BE2C (cell line): ENCODE measurements around the gene TOMM40.
"Not testable (repeated sequence)": the region's sequence is repeated elsewhere in the genome, so short reads cannot be mapped to it uniquely, and the experiment has no call there.

Source experiments
- DNase-seq: peaks from one replicate; pipeline ENCODE4 v3.0.0-alpha.2; 2020
- H3K27me3 ChIP-seq: fragments of 250-450 bp; sonication (Bioruptor Pico); 2 replicates; pipeline ENCODE4 v1.5.1; 2020; ENCODE audit warnings: mild to moderate bottlenecking
- H3K36me3 ChIP-seq: fragments of 250-450 bp; sonication (Bioruptor Pico); 2 replicates; pipeline ENCODE4 v1.5.1; 2020; ENCODE audit warnings: mild to moderate bottlenecking
- H3K4me1 ChIP-seq: fragments of 250-450 bp; sonication (Bioruptor Pico); 2 replicates; pipeline ENCODE4 v1.5.1; 2020
- H3K4me3 ChIP-seq: 2 replicates; pipeline ENCODE4 v1.5.1; 2011; ENCODE audit warnings: low read depth, low read length
- H3K9me3 ChIP-seq: fragments of 250-450 bp; sonication (Bioruptor Pico); 2 replicates; pipeline ENCODE4 v1.5.1; 2020
- CTCF ChIP-seq: IDR thresholded peaks from 2 replicates; pipeline ENCODE4 v1.5.1; 2012; ENCODE audit warnings: mild to moderate bottlenecking, low read depth, low read length

TOMM40 gene

GRCh38 chr19:44925114-44925891 is 34.2 kb downstream of the TOMM40 start:
- H3K36me3 ChIP-seq, result no peaks in the 10 kb centered on the region
- no peaks in the 10 kb centered on the region for H3K27me3 ChIP-seq
- no peaks in the 10 kb centered on the region for H3K9me3 ChIP-seq
- no peak for TF ChIP-seq CTCF
- DNase-seq, result no peak
- no peaks in the 10 kb centered on the region for H3K4me1 ChIP-seq
- no peak overlapping the region for H3K4me3 ChIP-seq

GRCh38 chr19:44926245-44927077 is 35.4 kb downstream of the TOMM40 start:
- H3K27me3 ChIP-seq, H3K4me1 ChIP-seq: not testable (repeated sequence)

GRCh38 chr19:44927746-44928145 is 36.7 kb downstream of the TOMM40 start:
- Histone ChIP-seq H3K4me3 (no peak overlapping the region), H3K9me3 (no peaks in the 10 kb centered on the region), H3K4me1 (no peaks in the 10 kb centered on the region), H3K27me3 (no peaks in the 10 kb centered on the region), H3K36me3 (no peaks in the 10 kb centered on the region)
- no peak for TF ChIP-seq CTCF
- DNase-seq, result no peak

More at GRCh38 chr19:44926245-44927077, 35.4 kb downstream of the TOMM40 start:
- not testable (repeated sequence) for H3K9me3 ChIP-seq, DNase-seq, H3K36me3 ChIP-seq
- peak overlapping the region; percentile 52 for H3K4me3 ChIP-seq

GRCh38 chr19:44930088-44930487 is 39.0 kb downstream of the TOMM40 start:
- Histone ChIP-seq H3K4me3 (no peak overlapping the region), H3K9me3 (no peaks in the 10 kb centered on the region), H3K27me3 (no peaks in the 10 kb centered on the region), H3K4me1 (no peaks in the 10 kb centered on the region), H3K36me3 (no peaks in the 10 kb centered on the region)
- TF ChIP-seq CTCF, result no peak
- no peak for DNase-seq

GRCh38 chr19:44931541-44931940 is 40.5 kb downstream of the TOMM40 start:
- Histone ChIP-seq H3K27me3 (no peaks in the 10 kb centered on the region), H3K4me3 (no peak overlapping the region), H3K9me3 (no peaks in the 10 kb centered on the region), H3K4me1 (no peaks in the 10 kb centered on the region), H3K36me3 (no peaks in the 10 kb centered on the region)
- no peak for TF ChIP-seq CTCF
- no peak for DNase-seq

- H3K36me3 ChIP-seq, result no peaks in the 10 kb centered on the region
Observed at GRCh38 chr19:44939668-44940067, 48.6 kb downstream of the TOMM40 start.

More at GRCh38 chr19:44939668-44940067, 48.6 kb downstream of the TOMM40 start:
- DNase-seq, result no peak
- no peaks in the 10 kb centered on the region for H3K4me1 ChIP-seq
- H3K27me3 ChIP-seq, result no peaks in the 10 kb centered on the region
- TF ChIP-seq CTCF, result no peak
- H3K4me3 ChIP-seq, result no peak overlapping the region
- no peaks in the 10 kb centered on the region for H3K9me3 ChIP-seq
